Trophoblast cell (in vitro differentiated cells and primary cell): Measurements from ENCODE around the gene BICC1.

Experiments
- DNase-seq, 2 donors: peaks; one replicate each; pipeline ENCODE4 v3.0.0-alpha.2; 2016
- H2AFZ ChIP-seq: 2 replicates; pipeline ENCODE4 v1.6.1; 2013; ENCODE audit warnings: low read length, moderate library complexity, mild to moderate bottlenecking; ENCODE audit not compliant: insufficient read depth, poor library complexity
- H2AK5ac ChIP-seq: 2 replicates; pipeline ENCODE4 v1.6.1; 2013; ENCODE audit warnings: mild to moderate bottlenecking, low read length
- H2BK120ac ChIP-seq: 2 replicates; pipeline ENCODE4 v1.6.1; 2013; ENCODE audit warnings: low read length, mild to moderate bottlenecking, moderate library complexity; ENCODE audit not compliant: insufficient read depth, poor library complexity
- H2BK12ac ChIP-seq: 2 replicates; pipeline ENCODE4 v1.6.1; 2013; ENCODE audit warnings: mild to moderate bottlenecking, low read length, moderate library complexity
- H2BK5ac ChIP-seq: 2 replicates; pipeline ENCODE4 v1.6.1; 2013; ENCODE audit warnings: low read length, low read depth, moderate library complexity, mild to moderate bottlenecking; ENCODE audit not compliant: poor library complexity
- H3K14ac ChIP-seq: 2 replicates; pipeline ENCODE4 v1.6.1; 2013; ENCODE audit warnings: mild to moderate bottlenecking, low read length
- H3K18ac ChIP-seq: 2 replicates; pipeline ENCODE4 v1.6.1; 2013; ENCODE audit warnings: mild to moderate bottlenecking, low read length
- H3K23ac ChIP-seq: 2 replicates; pipeline ENCODE4 v1.6.1; 2013; ENCODE audit warnings: low read length
- H3K27ac ChIP-seq: 2 replicates; pipeline ENCODE4 v1.5.1; 2013; ENCODE audit warnings: low read depth, mild to moderate bottlenecking, inconsistent platforms, low read length, moderate library complexity
- H3K27me3 ChIP-seq: 2 replicates; pipeline ENCODE4 v1.6.1; 2013; ENCODE audit warnings: inconsistent platforms, mild to moderate bottlenecking, low read length, moderate library complexity; ENCODE audit not compliant: insufficient read depth
- H3K36me3 ChIP-seq, 2 experiments: 1 replicate in 1 of 2; 2 replicates in 1 of 2; pipeline ENCODE4 v1.6.1; 2013; ENCODE audit warnings: low read length in 2 of 2, mild to moderate bottlenecking in 2 of 2, moderate library complexity in 1 of 2; ENCODE audit not compliant: insufficient read depth in 2 of 2, control insufficient read depth in 1 of 2
- H3K4ac ChIP-seq: 2 replicates; pipeline ENCODE4 v1.6.1; 2013; ENCODE audit warnings: low read depth, mild to moderate bottlenecking, low read length, moderate library complexity
- H3K4me1 ChIP-seq, 2 experiments: 1 replicate in 1 of 2; 2 replicates in 1 of 2; pipeline ENCODE4 v1.6.1; 2013; ENCODE audit warnings: low read length in 2 of 2, mild to moderate bottlenecking in 2 of 2, moderate library complexity in 1 of 2; ENCODE audit not compliant: insufficient read depth in 2 of 2, control insufficient read depth in 1 of 2
- H3K4me2 ChIP-seq: 2 replicates; pipeline ENCODE4 v1.6.1; 2013; ENCODE audit warnings: inconsistent platforms, mild to moderate bottlenecking, low read length, moderate library complexity
- H3K4me3 ChIP-seq: 2 replicates; pipeline ENCODE4 v1.5.1; 2013; ENCODE audit warnings: mild to moderate bottlenecking, low read depth, low read length, inconsistent platforms
- H3K79me1 ChIP-seq: one replicate; pipeline ENCODE4 v1.6.1; 2013; ENCODE audit warnings: low read length
- H3K79me2 ChIP-seq: 2 replicates; pipeline ENCODE4 v1.6.1; 2013; ENCODE audit warnings: low read length, mild to moderate bottlenecking; ENCODE audit not compliant: control insufficient read depth, insufficient read depth, poor library complexity
- H3K9ac ChIP-seq: 2 replicates; pipeline ENCODE4 v1.6.1; 2013; ENCODE audit warnings: mild to moderate bottlenecking, low read length
- H3K9me3 ChIP-seq: 2 replicates; pipeline ENCODE4 v1.6.1; 2013; ENCODE audit warnings: low read depth, mild to moderate bottlenecking, control low read depth, inconsistent platforms, low read length; ENCODE audit not compliant: insufficient read depth
- H4K12ac ChIP-seq: 2 replicates; pipeline ENCODE4 v1.6.1; 2013; ENCODE audit warnings: low read depth, mild to moderate bottlenecking, low read length, moderate library complexity
- H4K8ac ChIP-seq: 2 replicates; pipeline ENCODE4 v1.6.1; 2013; ENCODE audit warnings: low read depth, mild to moderate bottlenecking, low read length, moderate library complexity
- H4K91ac ChIP-seq: one replicate; pipeline ENCODE4 v1.6.1; 2013; ENCODE audit warnings: low read depth, mild to moderate bottlenecking, low read length, moderate library complexity
- WGBS: extraction: QIAGEN DNeasy Blood & Tissue Kit; methylation state at CpG from one replicate; pipeline ENCODE4 v1.1.7; 2013; ENCODE audit warnings: missing lambda C conversion rate; ENCODE audit not compliant: insufficient read length, insufficient coverage; ENCODE audit errors: extremely low coverage; 5-methylcytosine and 5-hydroxymethylcytosine counted together

The BICC1 gene

GRCh38 chr10:58767652-58768051 is 255.0 kb downstream of the BICC1 start:
- H3K14ac ChIP-seq, result no peak overlapping the region
- no peak overlapping the region for H3K4ac ChIP-seq
- no peak overlapping the region for H4K12ac ChIP-seq
- H2AK5ac ChIP-seq, result no peak overlapping the region
- H4K91ac ChIP-seq, result no peak overlapping the region
- DNase-seq, result no peak
- no peak overlapping the region for H2BK5ac ChIP-seq
- H3K9me3 ChIP-seq, result no peaks in the 10 kb centered on the region
- no peaks in the 10 kb centered on the region for H3K79me1 ChIP-seq
- no peak overlapping the region for H2AFZ ChIP-seq
- no peak overlapping the region for H2BK12ac ChIP-seq
- H3K4me2 ChIP-seq, result no peak overlapping the region
- H2BK120ac ChIP-seq, result no peak overlapping the region
- H3K4me1 ChIP-seq, result no peaks in the 10 kb centered on the region
- H3K27me3 ChIP-seq, result no peaks in the 10 kb centered on the region
- H3K36me3 ChIP-seq, result no peaks in the 10 kb centered on the region
- no peak overlapping the region for H3K27ac ChIP-seq
- H3K9ac ChIP-seq, result no peak overlapping the region
- WGBS, result no CpG with 5 or more reads among the region's 4 CpGs
- H3K79me2 ChIP-seq, result no peaks in the 10 kb centered on the region
- no peak overlapping the region for H3K18ac ChIP-seq
- no peak overlapping the region for H3K4me3 ChIP-seq
- no peak overlapping the region for H3K23ac ChIP-seq
- no peak overlapping the region for H4K8ac ChIP-seq

GRCh38 chr10:58771863-58772262 is 259.2 kb downstream of the BICC1 start:
- Histone ChIP-seq H2AFZ (no peak overlapping the region), H2BK120ac (no peak overlapping the region), H3K27ac (no peak overlapping the region), H3K14ac (no peak overlapping the region), H4K12ac (no peak overlapping the region), H3K18ac (no peak overlapping the region), H3K4ac (no peak overlapping the region), H3K23ac (no peak overlapping the region), H3K79me2 (no peaks in the 10 kb centered on the region), H3K4me1 (peaks cover 4 to 5% of the 10 kb centered on the region in 2 experiments), H3K9ac (no peak overlapping the region), H3K79me1 (no peaks in the 10 kb centered on the region), H4K91ac (no peak overlapping the region), H4K8ac (no peak overlapping the region), H2BK12ac (no peak overlapping the region), H3K9me3 (no peaks in the 10 kb centered on the region), H3K27me3 (no peaks in the 10 kb centered on the region), H2AK5ac (no peak overlapping the region), H2BK5ac (no peak overlapping the region), H3K4me2 (no peak overlapping the region), H3K4me3 (no peak overlapping the region), H3K36me3 (no peaks in the 10 kb centered on the region)
- no peak for DNase-seq
- no CpG with 5 or more reads among the region's 1 CpG for WGBS

GRCh38 chr10:58772758-58773157 is 260.1 kb downstream of the BICC1 start:
- H4K8ac ChIP-seq, result no peak overlapping the region
- H3K9ac ChIP-seq, result no peak overlapping the region
- H3K4ac ChIP-seq, result no peak overlapping the region
- H4K12ac ChIP-seq, result no peak overlapping the region
- H3K9me3 ChIP-seq, result no peaks in the 10 kb centered on the region
- no CpG with 5 or more reads among the region's 3 CpGs for WGBS
- no peaks in the 10 kb centered on the region for H3K79me2 ChIP-seq
- no peak overlapping the region for H3K23ac ChIP-seq
- no peak overlapping the region for H2BK12ac ChIP-seq
- no peak for DNase-seq
- H2AFZ ChIP-seq, result no peak overlapping the region
- H3K4me2 ChIP-seq, result no peak overlapping the region
- no peak overlapping the region for H2BK5ac ChIP-seq
- H2AK5ac ChIP-seq, result no peak overlapping the region
- no peak overlapping the region for H3K4me3 ChIP-seq
- no peak overlapping the region for H3K27ac ChIP-seq
- no peaks in the 10 kb centered on the region for H3K79me1 ChIP-seq
- H3K36me3 ChIP-seq, result no peaks in the 10 kb centered on the region
- H3K27me3 ChIP-seq, result no peaks in the 10 kb centered on the region
- no peak overlapping the region for H2BK120ac ChIP-seq
- H3K14ac ChIP-seq, result no peak overlapping the region
- no peak overlapping the region for H4K91ac ChIP-seq
- no peak overlapping the region for H3K18ac ChIP-seq
- H3K4me1 ChIP-seq, result peaks cover 4 to 5% of the 10 kb centered on the region in 2 experiments

GRCh38 chr10:58773341-58773740 is 260.7 kb downstream of the BICC1 start:
- Histone ChIP-seq H3K9me3 (no peaks in the 10 kb centered on the region), H2BK12ac (no peak overlapping the region), H2AFZ (peak overlapping the region; percentile 78), H2BK5ac (no peak overlapping the region), H3K23ac (no peak overlapping the region), H2AK5ac (no peak overlapping the region), H3K4me3 (no peak overlapping the region), H3K27ac (no peak overlapping the region), H3K36me3 (no peaks in the 10 kb centered on the region), H3K18ac (no peak overlapping the region), H3K4me1 (peaks cover 4 to 5% of the 10 kb centered on the region in 2 experiments), H4K8ac (no peak overlapping the region), H3K9ac (no peak overlapping the region), H3K79me2 (no peaks in the 10 kb centered on the region), H4K91ac (no peak overlapping the region), H3K27me3 (no peaks in the 10 kb centered on the region), H2BK120ac (no peak overlapping the region), H4K12ac (no peak overlapping the region), H3K79me1 (no peaks in the 10 kb centered on the region), H3K4ac (no peak overlapping the region), H3K14ac (no peak overlapping the region), H3K4me2 (no peak overlapping the region)
- WGBS, result no CpG with 5 or more reads among the region's 4 CpGs
- DNase-seq, result no peak
